GM13976 (cell line): ENCODE measurements around the gene SCN4B.
A peak's percentile ranks its signal among the peaks of the same experiment; 100 is the strongest.

Experiments used
- DNase-seq: peaks from one replicate; pipeline ENCODE4 v3.0.0; 2012; ENCODE audit warnings: low spot score
- in situ Hi-C: fragments of 300-500 bp; cut with MboI; formaldehyde crosslinking; loops from one replicate; pipeline ENCODE4 v1.12.0; 2022; ENCODE audit warnings: low sequenced_read_pairs, mixed read lengths, inconsistent platforms; ENCODE audit not compliant: unreplicated experiment
- TF ChIP-seq, protein P1 (sequence below): IDR thresholded peaks from 2 replicates; pipeline ENCODE4 v1.5.1; 2012; ENCODE audit warnings: borderline replicate concordance, mild to moderate bottlenecking; ENCODE audit not compliant: insufficient read depth; ENCODE audit errors: extremely low read depth, missing control alignments, control extremely low read depth

SCN4B gene

DNA sequence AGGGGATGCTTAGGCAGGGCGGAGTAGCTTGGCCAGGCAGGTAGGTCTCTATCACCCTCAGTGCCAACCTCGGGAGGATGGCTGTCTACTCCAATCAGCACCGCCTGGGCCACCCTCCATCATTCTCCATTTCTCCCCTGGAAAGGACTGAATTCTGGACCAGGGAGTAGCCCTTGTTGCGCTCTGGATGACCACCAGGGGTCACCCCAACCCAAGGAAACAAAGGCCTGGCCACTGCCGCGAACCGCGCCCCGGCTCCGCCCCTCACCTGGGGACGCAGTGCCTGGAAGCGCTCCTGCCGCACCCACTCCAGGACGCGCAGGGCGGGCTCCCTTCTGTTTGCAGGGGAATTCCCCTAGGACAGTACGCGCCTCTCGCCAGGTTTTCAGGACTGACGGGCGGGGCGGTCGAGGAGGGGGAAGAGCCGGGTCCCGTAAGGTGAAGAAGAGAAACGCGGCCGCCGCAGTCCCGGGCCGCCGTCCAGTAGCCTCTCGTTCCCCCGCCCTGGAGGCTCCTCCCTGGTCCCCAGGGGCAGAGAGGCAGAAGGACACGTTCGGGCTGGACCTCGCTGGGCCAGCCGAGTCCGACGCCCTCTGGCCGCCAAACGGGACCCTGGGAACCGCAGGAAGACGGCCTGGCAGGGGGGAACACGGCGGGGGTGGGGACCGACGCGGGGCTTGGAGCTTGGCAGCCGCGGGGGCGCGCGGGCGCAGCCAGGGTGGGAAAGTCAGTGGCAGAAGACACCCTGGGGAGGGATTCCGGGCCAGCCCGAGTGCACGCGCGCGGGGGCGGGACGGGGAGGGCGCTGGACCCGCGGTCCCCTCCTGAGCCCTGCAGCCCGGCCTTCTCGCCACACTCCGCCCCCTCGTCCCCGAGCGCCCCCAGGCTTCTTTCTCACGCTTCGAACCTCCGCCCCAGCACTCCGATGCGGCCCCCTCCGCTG lies 7.1 kb downstream of the SCN4B start:
- DNase-seq, result peak; percentile 97
- TF ChIP-seq, protein P1, sequence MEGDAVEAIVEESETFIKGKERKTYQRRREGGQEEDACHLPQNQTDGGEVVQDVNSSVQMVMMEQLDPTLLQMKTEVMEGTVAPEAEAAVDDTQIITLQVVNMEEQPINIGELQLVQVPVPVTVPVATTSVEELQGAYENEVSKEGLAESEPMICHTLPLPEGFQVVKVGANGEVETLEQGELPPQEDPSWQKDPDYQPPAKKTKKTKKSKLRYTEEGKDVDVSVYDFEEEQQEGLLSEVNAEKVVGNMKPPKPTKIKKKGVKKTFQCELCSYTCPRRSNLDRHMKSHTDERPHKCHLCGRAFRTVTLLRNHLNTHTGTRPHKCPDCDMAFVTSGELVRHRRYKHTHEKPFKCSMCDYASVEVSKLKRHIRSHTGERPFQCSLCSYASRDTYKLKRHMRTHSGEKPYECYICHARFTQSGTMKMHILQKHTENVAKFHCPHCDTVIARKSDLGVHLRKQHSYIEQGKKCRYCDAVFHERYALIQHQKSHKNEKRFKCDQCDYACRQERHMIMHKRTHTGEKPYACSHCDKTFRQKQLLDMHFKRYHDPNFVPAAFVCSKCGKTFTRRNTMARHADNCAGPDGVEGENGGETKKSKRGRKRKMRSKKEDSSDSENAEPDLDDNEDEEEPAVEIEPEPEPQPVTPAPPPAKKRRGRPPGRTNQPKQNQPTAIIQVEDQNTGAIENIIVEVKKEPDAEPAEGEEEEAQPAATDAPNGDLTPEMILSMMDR, result peak; percentile 91
- in situ Hi-C loops, result no loop called here

DNA sequence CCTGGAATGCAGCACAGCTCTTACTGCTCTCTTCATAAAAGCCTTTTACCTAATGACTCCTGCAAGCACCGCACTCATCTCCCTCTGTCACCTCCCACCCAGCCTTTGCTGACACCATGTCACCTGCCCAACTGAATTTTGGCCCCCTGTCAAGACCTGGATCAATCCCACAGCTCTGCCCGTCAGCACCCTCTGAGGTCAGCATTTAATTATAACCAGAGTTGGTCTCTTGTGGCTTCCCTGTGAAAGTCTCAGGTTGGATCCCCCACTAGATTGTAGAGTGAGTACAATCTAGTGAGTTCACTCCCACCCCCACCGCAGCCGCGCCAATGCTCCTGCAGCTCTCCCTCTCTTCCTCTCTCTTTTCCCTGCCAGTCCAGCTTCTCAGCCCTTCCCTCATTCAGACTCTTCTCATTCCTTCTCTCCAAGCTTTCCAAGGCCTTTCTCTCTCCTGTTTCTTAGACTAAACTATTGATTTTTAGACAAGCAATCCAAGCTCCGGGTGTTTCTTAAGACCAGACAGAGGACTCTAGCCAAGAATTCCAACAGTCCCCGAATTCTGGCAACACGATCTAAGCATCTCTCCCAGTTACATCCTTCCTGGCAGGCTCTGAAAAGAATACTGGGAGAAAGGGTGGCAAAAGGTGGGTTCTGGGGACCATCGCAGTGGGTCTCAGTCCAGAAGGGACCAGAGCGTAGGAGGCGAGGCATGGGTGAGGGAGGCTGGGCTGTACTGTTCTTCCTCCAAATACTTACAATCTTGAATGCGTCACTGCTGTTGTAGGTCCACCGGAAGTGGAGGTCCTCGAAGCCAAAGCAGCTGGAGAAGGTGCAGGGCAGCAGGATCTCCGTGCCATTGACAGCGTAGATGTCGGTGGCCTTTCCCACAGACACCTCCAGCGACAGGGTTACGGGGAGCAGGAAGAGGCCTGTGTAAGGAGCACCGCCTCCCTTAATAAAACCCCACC lies 8.0 kb downstream of the SCN4B start:
- no peak for DNase-seq
- TF ChIP-seq, protein P1, result no peak
- in situ Hi-C loops, result no loop called here

DNA sequence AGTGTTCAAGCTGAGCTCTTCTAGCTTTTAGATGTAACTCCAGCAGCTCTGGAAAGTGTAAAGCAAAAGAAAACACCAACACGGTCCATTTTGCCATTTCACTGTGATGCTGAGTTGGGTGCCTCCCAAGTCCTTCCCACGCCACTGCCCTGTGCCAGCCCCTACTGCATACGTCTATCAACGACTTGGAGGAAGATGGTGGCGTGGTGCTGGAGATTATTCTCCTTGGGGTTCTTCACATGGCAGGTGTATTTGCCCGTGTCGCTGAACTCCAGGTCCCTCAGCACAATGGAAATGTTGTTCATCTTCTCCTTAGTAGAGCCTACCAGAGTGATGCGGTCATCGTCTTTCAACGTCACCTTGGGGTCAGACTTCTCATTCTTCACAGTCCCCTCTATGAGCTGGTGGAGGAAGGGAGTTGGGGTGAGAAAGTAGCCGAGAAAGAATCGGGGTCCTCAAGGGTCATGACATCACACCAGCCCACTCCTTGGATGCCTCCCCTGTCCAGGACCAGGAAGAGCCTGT lies 8.9 kb downstream of the SCN4B start:
- in situ Hi-C loops, result no loop called here
- no peak for DNase-seq
- TF ChIP-seq, protein P1, result no peak

DNA sequence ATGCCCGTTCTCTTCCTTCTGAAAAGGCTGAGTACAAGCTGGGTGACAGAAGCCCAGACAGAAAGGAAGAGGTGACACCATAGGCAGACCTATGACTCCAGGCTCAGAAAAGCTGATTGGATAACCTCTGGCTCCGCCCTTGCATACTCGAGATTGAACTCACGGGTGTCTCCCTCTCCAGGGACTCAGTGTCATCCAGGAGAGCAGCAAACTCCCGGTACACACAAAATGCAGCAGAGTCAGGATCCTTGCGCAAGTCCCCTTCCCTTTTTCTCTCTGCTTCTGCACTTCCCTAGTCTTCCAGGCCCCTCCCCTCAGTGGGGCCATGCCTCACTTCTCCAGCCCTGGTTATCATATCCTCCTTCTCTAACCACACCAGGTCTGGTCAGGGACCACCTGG lies 9.8 kb downstream of the SCN4B start:
- DNase-seq, result no peak
- in situ Hi-C loops, result no loop called here
- TF ChIP-seq, protein P1, result no peak

DNA sequence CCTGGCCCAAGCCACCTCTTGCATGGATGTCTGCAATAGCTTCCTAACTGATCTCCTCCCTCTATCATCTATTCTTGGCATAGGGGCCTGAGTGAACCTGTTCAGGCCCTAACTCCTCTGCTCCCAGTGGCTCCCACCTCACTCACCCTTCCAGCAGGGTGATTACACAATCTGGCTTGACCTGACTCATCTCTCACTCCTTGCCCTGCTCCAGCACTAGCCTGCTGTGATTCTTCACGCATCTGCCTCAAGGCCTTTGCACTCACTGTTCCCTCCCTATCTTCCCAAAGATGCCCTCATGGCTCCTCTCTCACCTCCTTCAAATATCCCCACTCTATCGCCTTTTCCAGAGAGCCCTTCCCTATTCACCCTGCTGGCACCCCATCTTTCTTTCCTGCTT lies 10.5 kb downstream of the SCN4B start:
- TF ChIP-seq, protein P1, result no peak
- DNase-seq, result no peak
- in situ Hi-C loops, result no loop called here

DNA sequence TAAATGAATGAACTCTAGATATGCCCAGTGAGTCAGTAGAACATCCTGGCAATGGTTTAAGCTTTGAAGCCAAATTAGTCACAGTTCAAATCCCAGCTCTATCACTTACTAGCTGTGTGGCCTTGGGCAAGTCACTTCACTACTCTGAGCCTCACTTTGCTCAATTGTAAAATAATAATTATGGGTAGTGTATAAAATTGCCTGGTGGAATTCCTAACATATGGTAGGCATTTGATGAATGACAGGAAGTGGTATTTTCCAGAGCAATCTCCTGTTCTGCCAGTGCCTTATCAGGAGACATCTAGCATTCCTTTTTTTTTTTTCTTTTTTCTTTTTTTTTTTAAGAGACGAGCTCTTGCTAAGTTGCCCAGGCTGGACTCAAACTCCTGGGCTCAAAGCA lies 13.0 kb downstream of the SCN4B start:
- in situ Hi-C loops, result no loop called here
- TF ChIP-seq, protein P1, result no peak
- DNase-seq, result no peak
